Transverse colon (tissue), 4 donors: ENCODE results near the gene IGSF3. TPM values are rescaled to one million over a fixed set of nuclear protein-coding genes. Genes with fewer than 3 reads are reported as not detected.

Experiments
- DNase-seq: peaks from one replicate; pipeline ENCODE4 v3.0.0-alpha.2; 2019
- H3K27ac ChIP-seq, 4 donors: fragments of 200-600 bp; sonication (generic); 2 replicates each; pipeline ENCODE4 v1.5.1; 2016 to 2018; ENCODE audit warnings: inconsistent platforms in 4 of 4
- H3K27me3 ChIP-seq: fragments of 200-600 bp; sonication (generic); 2 replicates; pipeline ENCODE4 v1.5.1; 2017; ENCODE audit warnings: inconsistent platforms
- H3K36me3 ChIP-seq, 4 donors: fragments of 200-600 bp; sonication (generic); 2 replicates each; pipeline ENCODE4 v1.5.1; 2017 to 2019; ENCODE audit warnings: inconsistent platforms in 4 of 4
- H3K4me1 ChIP-seq, 4 donors: fragments of 200-600 bp; sonication (generic); 2 replicates each; pipeline ENCODE4 v1.5.1; 2017 to 2020; ENCODE audit warnings: inconsistent platforms in 4 of 4
- H3K4me3 ChIP-seq, 4 donors: fragments of 200-600 bp; sonication (generic); 1 replicate in 1 of 4; 2 replicates in 3 of 4; pipeline versions ENCODE4 v1.5.1 to v1.6.1; 2017 to 2019; ENCODE audit warnings: inconsistent platforms in 4 of 4
- H3K9me3 ChIP-seq, 2 donors: fragments of 200-600 bp; sonication (generic); 2 replicates each; pipeline ENCODE4 v1.5.1; 2017 to 2019; ENCODE audit warnings: inconsistent platforms in 2 of 2
- CTCF ChIP-seq, 5 experiments: fragments of 200-600 bp in 3 of 5; fragments of 450-650 bp in 2 of 5; sonication (generic) in 3 of 5; IDR thresholded peaks; 1 replicate in 2 of 5; 2 replicates in 3 of 5; pipeline ENCODE4 v1.5.1; 2016 to 2017; ENCODE audit warnings: antibody characterized with exemption in 5 of 5, inconsistent platforms in 3 of 5, mild to moderate bottlenecking in 2 of 5, moderate library complexity in 1 of 5
- EP300 ChIP-seq: sonication (generic); formaldehyde crosslinking; IDR thresholded peaks from one replicate; pipeline ENCODE4 v1.6.1; 2017; ENCODE audit warnings: antibody characterized with exemption, low read depth
- POLR2A ChIP-seq: fragments of 450-650 bp; IDR thresholded peaks from one replicate; pipeline ENCODE4 v1.6.1; 2016; ENCODE audit warnings: antibody characterized with exemption, mild to moderate bottlenecking, moderate library complexity
- POLR2AphosphoS5 ChIP-seq, 3 donors: sonication (generic); formaldehyde crosslinking; IDR thresholded peaks; one replicate each; pipeline ENCODE4 v1.6.1; 2016; ENCODE audit warnings: antibody characterized with exemption in 3 of 3
- WGBS, 2 donors: methylation state at CpG; one replicate each; pipeline ENCODE4 v1.1.5; 2018; ENCODE audit warnings: low coverage in 1 of 2; 5-methylcytosine and 5-hydroxymethylcytosine counted together
- in situ Hi-C, 4 donors: fragments of 200-750 bp; cut with MboI; loops; one replicate each; pipeline versions ENCODE4 v1.15.0 to v1.15.1; 2017; ENCODE audit warnings: low sequenced_read_pairs in 3 of 4, low pct_ligation_motif_present in 1 of 4, low pct_unique_long_range_greater_than_20kb in 1 of 4
- intact Hi-C: fragments of 100-400 bp; cut with DNase I; formaldehyde crosslinking; loops from one replicate; pipeline ENCODE4 v1.15.1; 2023; ENCODE audit warnings: low total_unique reads
- total RNA-seq, 4 donors: library from RNA; depleted of rRNA; stranded (reverse); fragments of >200 nt; gene quantifications; one replicate each; pipeline ENCODE4 v1.1.0, GENCODE V29; 2016

Gene IGSF3
- total RNA-seq, 4 donors from 2014 or later = 36.7 to 75.8 (median 56.9) TPM

GRCh38 chr1:116708255-116708900 lies 40.8 kb upstream of the IGSF3 start:
- H3K9me3 ChIP-seq = no peaks in the 10 kb centered on the region
- no peaks in the 10 kb centered on the region for H3K27me3 ChIP-seq
- WGBS, 2 donors = 76 to 83% methylated on average over 6 of the region's 6 CpGs
- H3K4me1 ChIP-seq = peaks cover 0 to 6% (median 0%) of the 10 kb centered on the region in 4 donors
- no peak overlapping the region for H3K4me3 ChIP-seq
- TF ChIP-seq CTCF (IDR thresholded peaks at IDR 0.05) (no peak), POLR2AphosphoS5 (IDR thresholded peaks at IDR 0.05) (no peak), POLR2A (no peak), EP300 (no peak)
- in situ Hi-C loops (no loop called here), intact Hi-C loops (no loop called here)
- DNase-seq = no peak
- H3K36me3 ChIP-seq = no peaks in the 10 kb centered on the region
- no peak overlapping the region for H3K27ac ChIP-seq

GRCh38 chr1:116706841-116707240 lies 39.3 kb upstream of the IGSF3 start:
- intact Hi-C loops (no loop called here), in situ Hi-C loops (no loop called here)
- no peak overlapping the region for H3K4me3 ChIP-seq
- no peaks in the 10 kb centered on the region for H3K27me3 ChIP-seq
- DNase-seq = no peak
- H3K9me3 ChIP-seq = no peaks in the 10 kb centered on the region
- H3K27ac ChIP-seq = no peak overlapping the region
- no peak for TF ChIP-seq POLR2A
- no peak for TF ChIP-seq EP300
- no peak for TF ChIP-seq POLR2AphosphoS5 (IDR thresholded peaks at IDR 0.05)
- TF ChIP-seq CTCF (IDR thresholded peaks at IDR 0.05) = no peak
- H3K4me1 ChIP-seq = peaks cover 0 to 6% (median 0%) of the 10 kb centered on the region in 4 donors
- H3K36me3 ChIP-seq = no peaks in the 10 kb centered on the region

- H3K9me3 ChIP-seq = no peaks in the 10 kb centered on the region
- TF ChIP-seq EP300 (no peak), POLR2A (no peak), CTCF (IDR thresholded peaks at IDR 0.05) (no peak), POLR2AphosphoS5 (IDR thresholded peaks at IDR 0.05) (no peak)
- no peak overlapping the region for H3K4me3 ChIP-seq
- no peak overlapping the region for H3K27ac ChIP-seq
- no peak for DNase-seq
- peaks cover 0 to 6% (median 0%) of the 10 kb centered on the region in 4 donors for H3K4me1 ChIP-seq
- 77% methylated on average over 2 of the region's 2 CpGs; no CpG with 5 or more reads in 1 of the 2 donors for WGBS, 2 donors
- intact Hi-C loops (no loop called here), in situ Hi-C loops (no loop called here)
- H3K27me3 ChIP-seq = no peaks in the 10 kb centered on the region
- no peaks in the 10 kb centered on the region for H3K36me3 ChIP-seq
Observed at GRCh38 chr1:116706123-116706522, 38.6 kb upstream of the IGSF3 start.

- Histone ChIP-seq H3K36me3 (no peaks in the 10 kb centered on the region), H3K4me3 (no peak overlapping the region), H3K9me3 (no peaks in the 10 kb centered on the region), H3K4me1 (peaks cover 0 to 6% (median 0%) of the 10 kb centered on the region in 4 donors), H3K27me3 (no peaks in the 10 kb centered on the region), H3K27ac (no peak overlapping the region)
- intact Hi-C loops = no loop called here
- DNase-seq = no peak
- 60 to 65% methylated on average over 3 of the region's 3 CpGs for WGBS, 2 donors
- in situ Hi-C loops = no loop called here
- no peak for TF ChIP-seq EP300
- no peak for TF ChIP-seq POLR2A
- TF ChIP-seq POLR2AphosphoS5 (IDR thresholded peaks at IDR 0.05) = no peak
- no peak for TF ChIP-seq CTCF (IDR thresholded peaks at IDR 0.05)
Observed at GRCh38 chr1:116704278-116704677, 36.7 kb upstream of the IGSF3 start.
